PC-3 (cell line): ENCODE data around the gene DCLK1. TPM values are rescaled to one million over a fixed set of nuclear protein-coding genes. Genes with fewer than 3 reads are reported as not detected.

Experiments
- ATAC-seq: fragments of 200-7000 bp; cut with Tn5 transposase; 2 replicates; pipeline ENCODE4 v1.9.1; 2020; ENCODE audit warnings: mild to moderate bottlenecking, moderate library complexity
- BruUV-seq: library from RNA; stranded (reverse); fragments of 400-500 nt; replicated peaks from 2 replicates; lab custom pipeline; 2021; lab: Mats Ljungman, UMichigan
- CTCF ChIA-PET: fragments of 300-600 bp; sonication (Branson Sonifier 250); formaldehyde crosslinking; loops from one replicate; lab custom pipeline; 2022; ENCODE audit warnings: antibody characterized with exemption; lab: Charles Lee
- POLR2A ChIA-PET: fragments of 300-600 bp; sonication (Branson Sonifier 250); formaldehyde crosslinking; loops from one replicate; lab custom pipeline; 2022; ENCODE audit warnings: antibody characterized with exemption; ENCODE audit not compliant: unreplicated experiment; lab: Charles Lee
- DNase-seq: peaks from one replicate; pipeline ENCODE4 v3.0.0-alpha.2; 2015
- H2AFZ ChIP-seq: fragments of 300-600 bp; sonication (generic); 2 replicates; pipeline ENCODE4 v1.6.0; 2016; ENCODE audit warnings: antibody characterized with exemption, low read length
- H3F3A ChIP-seq: fragments of 300-600 bp; sonication (generic); one replicate; pipeline ENCODE4 v1.6.0; 2017; ENCODE audit warnings: antibody characterized with exemption, low read length, control low read depth, mild to moderate bottlenecking; ENCODE audit not compliant: unreplicated experiment
- H3K27ac ChIP-seq: fragments of 300-600 bp; sonication (generic); 2 replicates; pipeline ENCODE4 v1.5.1; 2016; ENCODE audit warnings: mild to moderate bottlenecking, low read length
- H3K27me3 ChIP-seq: fragments of 300-600 bp; sonication (generic); 2 replicates; pipeline ENCODE4 v1.6.1; 2016; ENCODE audit warnings: low read length, mixed read lengths
- H3K36me3 ChIP-seq: fragments of 300-600 bp; sonication (generic); 2 replicates; pipeline ENCODE4 v1.6.1; 2016; ENCODE audit warnings: low read depth, mixed run types, low read length, mixed read lengths
- H3K4me1 ChIP-seq: fragments of 300-600 bp; sonication (generic); 2 replicates; pipeline ENCODE4 v1.5.1; 2016; ENCODE audit warnings: low read length; ENCODE audit not compliant: insufficient read depth
- H3K4me2 ChIP-seq: fragments of 300-600 bp; sonication (generic); 2 replicates; pipeline ENCODE4 v1.6.0; 2016; ENCODE audit warnings: low read length
- H3K4me3 ChIP-seq: fragments of 300-600 bp; sonication (generic); 2 replicates; pipeline ENCODE4 v1.5.1; 2016; ENCODE audit warnings: mild to moderate bottlenecking, low read length, mixed read lengths
- H3K79me2 ChIP-seq: fragments of 300-600 bp; sonication (generic); 2 replicates; pipeline ENCODE4 v1.6.1; 2017; ENCODE audit warnings: low read length, mixed read lengths
- H3K9ac ChIP-seq: fragments of 300-600 bp; sonication (generic); 2 replicates; pipeline ENCODE4 v1.6.0; 2016; ENCODE audit warnings: mild to moderate bottlenecking, low read length
- H3K9me2 ChIP-seq: fragments of 300-600 bp; sonication (generic); replicated peaks from 2 replicates; pipeline ENCODE4 v1.6.1; 2016; ENCODE audit warnings: mixed run types, low read length, mixed read lengths
- H3K9me3 ChIP-seq: fragments of 300-600 bp; sonication (generic); 2 replicates; pipeline ENCODE4 v1.6.1; 2016; ENCODE audit warnings: low read length, mixed read lengths
- H4K20me1 ChIP-seq: fragments of 300-600 bp; sonication (generic); 2 replicates; pipeline ENCODE4 v1.6.1; 2016; ENCODE audit warnings: low read length, mixed read lengths
- CTCF ChIP-seq: fragments of 300-600 bp; sonication (generic); conservative IDR thresholded peaks from 2 replicates; pipeline ENCODE4 v1.5.1; 2017; ENCODE audit warnings: antibody characterized with exemption, low read depth, mild to moderate bottlenecking, low read length
- EZH2 ChIP-seq: fragments of 300-600 bp; sonication (generic); IDR thresholded peaks from one replicate; pipeline ENCODE4 v1.6.1; 2017; ENCODE audit warnings: antibody characterized with exemption, mild to moderate bottlenecking, low read length; ENCODE audit not compliant: unreplicated experiment
- EZH2phosphoT487 ChIP-seq: fragments of 300-600 bp; sonication (generic); IDR thresholded peaks from 2 replicates; pipeline ENCODE4 v1.6.1; 2018; ENCODE audit warnings: mild to moderate bottlenecking, antibody characterized with exemption, low read length, borderline replicate concordance
- intact Hi-C: fragments of 100-400 bp; cut with micrococcal nuclease; formaldehyde crosslinking; loops from 2 replicates; pipeline ENCODE4 v1.9.0; 2023
- total RNA-seq: library from RNA; depleted of rRNA; stranded (reverse); fragments of >200 nt; gene quantifications from 2 replicates; pipeline ENCODE4 v1.2.3, GENCODE V29; 2014

Gene DCLK1
- total RNA-seq, 1 experiment from 2014 or later = not detected

DNA sequence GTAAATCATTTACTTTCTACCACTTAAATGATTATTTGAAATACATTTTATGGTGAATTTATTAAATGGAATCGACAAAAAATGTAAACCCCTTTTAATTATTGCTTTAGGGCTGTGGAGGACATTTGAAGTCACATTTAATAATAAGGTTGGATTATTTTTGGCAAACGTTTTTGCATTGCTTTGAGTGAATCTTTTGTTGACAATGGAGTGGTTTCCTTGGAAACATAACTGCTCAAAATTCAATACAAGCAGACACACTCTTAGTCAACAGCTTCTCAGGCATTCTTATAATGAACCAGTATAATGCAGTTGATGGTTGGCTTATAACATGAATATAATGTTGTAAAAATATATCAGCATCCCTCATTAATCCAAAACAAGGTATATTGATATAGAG is 104.7 kb downstream of the DCLK1 start:
- no TSS peak for BruUV-seq
- Histone ChIP-seq H3K4me2 (no peak overlapping the region), H3F3A (no peaks in the 10 kb centered on the region), H2AFZ (no peak overlapping the region), H3K36me3 (no peaks in the 10 kb centered on the region), H3K9ac (no peak overlapping the region), H3K79me2 (no peaks in the 10 kb centered on the region), H3K9me2 (no peaks in the 10 kb centered on the region), H3K27ac (no peak overlapping the region), H3K4me1 (peaks cover 9% of the 10 kb centered on the region; the same call in 1 of the 2 replicates), H3K4me3 (no peak overlapping the region), H3K27me3 (no peaks in the 10 kb centered on the region), H4K20me1 (no peaks in the 10 kb centered on the region), H3K9me3 (no peaks in the 10 kb centered on the region)
- intact Hi-C loops = no loop called here
- CTCF ChIA-PET = no interaction called here
- no peak for DNase-seq
- ATAC-seq = no peak
- POLR2A ChIA-PET = no interaction called here
- TF ChIP-seq CTCF (no peak), EZH2 (no peak), EZH2phosphoT487 (no peak)

DNA sequence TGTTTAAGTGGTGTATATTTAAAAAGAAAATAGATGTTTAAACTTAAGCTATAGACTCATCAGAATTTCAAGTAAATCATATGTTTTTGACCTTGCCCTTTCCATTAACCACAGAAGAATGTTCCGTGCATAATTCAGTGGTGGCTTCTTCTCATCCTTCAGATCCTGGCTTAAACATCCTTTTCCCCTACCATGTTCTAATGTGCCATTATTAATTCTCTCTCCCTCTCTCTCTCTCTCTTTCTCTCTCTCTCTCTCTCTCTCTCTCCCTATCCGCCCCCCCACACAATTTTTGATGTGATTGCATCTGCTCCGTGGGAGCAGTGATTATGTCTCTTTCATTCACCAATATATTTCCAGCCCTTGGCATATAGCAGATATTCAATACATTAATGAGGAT is 116.4 kb downstream of the DCLK1 start:
- no TSS peak for BruUV-seq
- H3K4me2 ChIP-seq = no peak overlapping the region

DNA sequence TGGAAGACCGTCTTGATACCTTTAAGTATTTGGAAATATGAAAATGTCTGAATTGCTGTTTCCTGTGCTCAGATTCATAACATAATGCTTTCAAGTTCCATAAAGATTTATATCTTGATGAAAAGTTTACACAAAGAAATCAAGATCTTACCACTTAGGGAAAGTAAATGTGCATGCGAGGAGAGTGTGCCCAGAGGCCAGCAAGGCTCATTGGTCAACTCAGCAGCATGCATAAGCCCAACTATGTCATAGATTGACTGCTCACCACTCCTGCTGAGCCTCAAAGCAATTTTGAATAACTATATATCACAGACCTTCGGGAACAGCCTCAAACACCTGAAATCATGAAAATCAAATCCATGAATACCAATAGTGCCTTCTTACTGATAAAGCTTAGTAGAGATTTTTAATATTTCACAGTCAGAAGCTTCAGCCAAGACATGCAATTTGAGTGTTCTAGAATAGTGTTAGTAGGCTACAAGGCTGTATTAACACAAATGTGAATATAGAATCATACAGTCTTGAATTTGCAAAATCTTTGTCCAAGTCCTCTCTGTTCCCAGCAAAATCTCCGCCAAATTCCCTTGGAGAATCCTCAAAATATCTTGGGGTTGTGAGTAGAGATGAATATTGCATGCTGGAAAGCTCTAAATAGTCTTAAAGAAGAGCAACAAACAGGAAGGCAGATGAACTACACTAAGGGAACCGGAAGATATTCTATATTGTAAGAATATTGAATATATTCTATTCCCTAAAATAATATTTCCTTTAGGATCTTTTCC is 124.1 kb downstream of the DCLK1 start:
- H3K27me3 ChIP-seq = no peaks in the 10 kb centered on the region
- no TSS peak for BruUV-seq
- 0 out of 2 replicates have a peak overlapping the region, but pooled peaks have one; percentile 28 for H3K4me2 ChIP-seq
- H3K79me2 ChIP-seq = no peaks in the 10 kb centered on the region
- peaks cover 5% of the 10 kb centered on the region for H3K4me1 ChIP-seq
- peak overlapping the region; percentile 48 for H3K27ac ChIP-seq
- no peaks in the 10 kb centered on the region for H4K20me1 ChIP-seq
- H2AFZ ChIP-seq = no peak overlapping the region
- ChIA-PET CTCF (no interaction called here), POLR2A (no interaction called here)
- DNase-seq (no peak), ATAC-seq (no peak)
- H3K4me3 ChIP-seq = no peak overlapping the region
- H3K9me3 ChIP-seq = no peaks in the 10 kb centered on the region
- intact Hi-C loops = no loop called here
- no peaks in the 10 kb centered on the region for H3K36me3 ChIP-seq
- H3K9ac ChIP-seq = no peak overlapping the region
- no peak for TF ChIP-seq EZH2phosphoT487
- TF ChIP-seq CTCF = no peak
- no peak for TF ChIP-seq EZH2
- no peaks in the 10 kb centered on the region for H3F3A ChIP-seq
- H3K9me2 ChIP-seq = no peaks in the 10 kb centered on the region

More for the DNA sequence above, 116.4 kb downstream of the DCLK1 start:
- no peak overlapping the region for H3K9ac ChIP-seq
- intact Hi-C loops = no loop called here
- no peaks in the 10 kb centered on the region for H3F3A ChIP-seq
- H3K9me2 ChIP-seq = no peaks in the 10 kb centered on the region
- no peak overlapping the region for H3K27ac ChIP-seq
- TF ChIP-seq EZH2phosphoT487 = no peak
- CTCF ChIA-PET = no interaction called here
- no peaks in the 10 kb centered on the region for H3K36me3 ChIP-seq
- no peaks in the 10 kb centered on the region for H3K27me3 ChIP-seq
- no peak for ATAC-seq
- no peaks in the 10 kb centered on the region for H3K4me1 ChIP-seq
- DNase-seq = no peak
- no peaks in the 10 kb centered on the region for H4K20me1 ChIP-seq
- H3K9me3 ChIP-seq = no peaks in the 10 kb centered on the region
- POLR2A ChIA-PET = no interaction called here
- no peaks in the 10 kb centered on the region for H3K79me2 ChIP-seq
- H3K4me3 ChIP-seq = no peak overlapping the region
- no peak overlapping the region for H2AFZ ChIP-seq
